ENCODE results near the gene DAND5. TPM values are rescaled to one million over a fixed set of nuclear protein-coding genes. Genes with fewer than 3 reads are reported as not detected.

The DAND5 gene
- total and polyA plus RNA-seq, 10 of the 15 experiments (the other 5 are each of a cell fraction or from before 2014, with no cell fraction given): 0.06 to 0.15 (median 0.12) TPM; not detected in 5

DNA sequence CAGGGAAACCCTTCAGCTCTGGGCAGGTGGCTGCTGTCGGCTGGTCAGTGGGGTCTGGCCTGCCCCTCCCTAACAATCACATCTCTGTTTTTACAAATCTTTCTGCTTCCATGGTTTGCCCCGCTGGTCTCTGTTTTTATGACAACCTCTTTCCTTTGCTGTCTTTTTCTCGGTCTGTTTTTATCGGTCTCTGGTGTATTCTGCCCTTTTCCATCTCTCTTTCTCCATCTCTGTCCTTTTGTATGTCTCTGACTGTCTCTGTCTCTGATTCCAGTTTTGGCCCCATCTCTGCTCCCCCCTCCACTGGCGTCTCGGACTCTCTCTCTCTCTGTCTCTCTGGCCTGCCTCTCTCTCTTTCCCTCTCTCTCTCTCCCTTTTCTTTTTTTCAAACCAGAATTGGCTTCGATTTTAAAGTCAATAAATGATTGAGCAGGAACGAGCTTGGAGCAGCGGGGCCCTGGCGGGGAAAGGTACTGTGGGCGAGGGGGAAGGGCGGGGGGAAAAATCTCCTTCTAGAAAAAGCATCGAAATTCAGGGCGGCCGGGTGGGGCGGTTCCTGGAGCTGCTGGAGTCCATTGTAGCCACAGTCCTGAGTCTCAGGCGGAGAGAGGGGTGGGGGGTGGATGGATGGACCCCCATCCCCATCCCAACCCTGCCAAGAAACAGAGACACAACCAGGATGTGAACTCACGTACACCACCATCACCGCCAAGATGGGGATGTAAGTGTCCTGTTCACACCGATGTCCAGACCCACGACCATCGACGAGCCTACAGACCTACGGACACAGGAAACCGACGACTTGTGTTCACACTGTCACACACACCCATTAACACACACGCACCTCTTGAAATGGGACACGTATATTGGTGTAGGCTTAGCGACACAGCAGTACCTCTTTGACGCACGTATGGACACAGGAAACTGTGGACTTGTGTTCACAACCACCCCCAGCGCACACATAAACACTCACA lies 28.9 kb downstream of the DAND5 start:
- Histone ChIP-seq H3K4me1 (ENCODE audit: control insufficient read depth, insufficient read depth, low read length) (no peaks in the 10 kb centered on the region), H3K9me3 (replicated peaks; ENCODE audit: control insufficient read depth, insufficient read depth, low read length) (no peaks in the 10 kb centered on the region), H3K9ac (ENCODE audit: control insufficient read depth, insufficient read depth, low read length) (no peak overlapping the region), H3K79me2 (ENCODE audit: control insufficient read depth, insufficient read depth, low read length) (no peaks in the 10 kb centered on the region), H2AFZ (ENCODE audit: control insufficient read depth, low read depth, low read length) (no peak overlapping the region), H4K20me1 (ENCODE audit: control insufficient read depth, insufficient read depth) (no peaks in the 10 kb centered on the region), H3K4me3 (no peak overlapping the region), H3K36me3 (ENCODE audit: control insufficient read depth in 2 of 2, insufficient read depth in 2 of 2, low read length in 1 of 2) (no peaks in the 10 kb centered on the region), H3K27me3 (replicated peaks in 1 of 2; ENCODE audit: control insufficient read depth in 2 of 2, insufficient read depth in 2 of 2, low read length in 1 of 2) (peaks cover 4 to 6% of the 10 kb centered on the region in 2 experiments; a peak in 3 of 4 replicates), H3K4me2 (ENCODE audit: control insufficient read depth, insufficient read depth) (no peak overlapping the region), H3K27ac (ENCODE audit: control insufficient read depth, insufficient read depth) (no peak overlapping the region)
- TF ChIP-seq POLR2A (IDR thresholded peaks at IDR 0.05; ENCODE audit: low read depth, low read length): no peak
- no peak for TF ChIP-seq TAF1 (IDR thresholded peaks at IDR 0.05; ENCODE audit: borderline replicate concordance, low read depth, low read length)
- no peak for TF ChIP-seq KLF5 (IDR thresholded peaks at IDR 0.05; ENCODE audit: partially characterized antibody)
- no peak for TF ChIP-seq RUNX3 (IDR thresholded peaks at IDR 0.05; ENCODE audit: low read length)
- ChIA-PET POLR2A (interaction anchor here (0.7 kb wide), 1 partner anchor 91 kb away, joined by 3 read pairs; no protein-coding TSS in a partner anchor), RAD21 (ENCODE audit: unreplicated experiment) (no interaction called here), SMC1A (ENCODE audit: uncharacterized antibody, unreplicated experiment) (no interaction called here), CTCF (no interaction called here)
- 74% methylated on average over 27 of the region's 32 CpGs for WGBS (ENCODE audit: insufficient coverage, insufficient replicate concordance, low lambda C conversion rate, missing lambda C conversion rate)
- no TSS peak for BruUV-seq (replicated peaks)
- intact Hi-C loops (cut with micrococcal nuclease; ENCODE audit: unreplicated experiment): no loop called here
- no peak for FAIRE-seq
- no peak for DNase-seq (ENCODE audit: low read depth, low spot score)
- no peak for ATAC-seq
- in situ Hi-C loops (cut with MboI): no loop called here

DNA sequence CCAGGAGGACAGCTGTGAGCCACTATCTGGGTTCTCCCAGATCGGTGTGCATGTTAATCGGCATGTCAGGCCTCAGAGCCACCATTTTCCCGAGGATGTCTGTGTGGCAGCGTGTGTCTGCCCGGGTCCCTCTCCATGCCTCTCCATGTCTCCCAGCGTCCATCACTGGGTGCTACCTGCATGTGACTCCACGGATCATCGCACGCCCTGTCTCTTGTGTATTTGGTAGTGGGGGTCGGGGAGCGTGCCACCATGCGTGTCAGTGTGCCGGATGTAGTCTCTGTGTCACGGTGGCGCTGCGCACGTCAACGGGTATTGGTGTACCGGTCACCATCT lies 31.8 kb downstream of the DAND5 start:
- ChIA-PET RAD21 (ENCODE audit: unreplicated experiment) (no interaction called here), CTCF (interaction anchor here (0.6 kb wide), 1 partner anchor 237 kb away, joined by 3 read pairs; no protein-coding TSS in a partner anchor), SMC1A (ENCODE audit: uncharacterized antibody, unreplicated experiment) (no interaction called here), POLR2A (no interaction called here)
- no peak for ATAC-seq
- Histone ChIP-seq H3K4me3 (no peak overlapping the region), H2AFZ (ENCODE audit: control insufficient read depth, low read depth, low read length) (no peak overlapping the region), H3K4me2 (ENCODE audit: control insufficient read depth, insufficient read depth) (no peak overlapping the region), H3K9ac (ENCODE audit: control insufficient read depth, insufficient read depth, low read length) (no peak overlapping the region), H3K4me1 (ENCODE audit: control insufficient read depth, insufficient read depth, low read length) (no peaks in the 10 kb centered on the region), H3K36me3 (ENCODE audit: control insufficient read depth in 2 of 2, insufficient read depth in 2 of 2, low read length in 1 of 2) (no peaks in the 10 kb centered on the region), H3K9me3 (replicated peaks; ENCODE audit: control insufficient read depth, insufficient read depth, low read length) (no peaks in the 10 kb centered on the region), H4K20me1 (ENCODE audit: control insufficient read depth, insufficient read depth) (no peaks in the 10 kb centered on the region), H3K79me2 (ENCODE audit: control insufficient read depth, insufficient read depth, low read length) (no peaks in the 10 kb centered on the region), H3K27ac (ENCODE audit: control insufficient read depth, insufficient read depth) (no peak overlapping the region), H3K27me3 (replicated peaks in 1 of 2; ENCODE audit: control insufficient read depth in 2 of 2, insufficient read depth in 2 of 2, low read length in 1 of 2) (no peaks in the 10 kb centered on the region; a peak in 3 of 4 replicates)
- WGBS (ENCODE audit: insufficient coverage, insufficient replicate concordance, low lambda C conversion rate, missing lambda C conversion rate): 70% methylated on average over 19 of the region's 19 CpGs
- intact Hi-C loops (cut with micrococcal nuclease; ENCODE audit: unreplicated experiment): no loop called here
- in situ Hi-C loops (cut with MboI): no loop called here
- FAIRE-seq: no peak
- no peak for DNase-seq (ENCODE audit: low read depth, low spot score)
- no TSS peak for BruUV-seq (replicated peaks)
- TF ChIP-seq KAT2A (conservative IDR thresholded peaks at IDR 0.05; ENCODE audit: control insufficient read depth, low read depth, low read length): no peak
- TF ChIP-seq CBX5 (IDR thresholded peaks at IDR 0.05; ENCODE audit: low read depth): no peak
- no peak for TF ChIP-seq NFYA (IDR thresholded peaks at IDR 0.05; ENCODE audit: borderline replicate concordance, low read depth, low read length)
- TF ChIP-seq DPF2 (IDR thresholded peaks at IDR 0.05): no peak
- TF ChIP-seq ZNF384 (IDR thresholded peaks at IDR 0.05; ENCODE audit: borderline replicate concordance, low read depth, low read length): no peak
- TF ChIP-seq MYB (IDR thresholded peaks at IDR 0.05; ENCODE audit: borderline replicate concordance, low read depth, low read length): no peak
- TF ChIP-seq, protein P1, sequence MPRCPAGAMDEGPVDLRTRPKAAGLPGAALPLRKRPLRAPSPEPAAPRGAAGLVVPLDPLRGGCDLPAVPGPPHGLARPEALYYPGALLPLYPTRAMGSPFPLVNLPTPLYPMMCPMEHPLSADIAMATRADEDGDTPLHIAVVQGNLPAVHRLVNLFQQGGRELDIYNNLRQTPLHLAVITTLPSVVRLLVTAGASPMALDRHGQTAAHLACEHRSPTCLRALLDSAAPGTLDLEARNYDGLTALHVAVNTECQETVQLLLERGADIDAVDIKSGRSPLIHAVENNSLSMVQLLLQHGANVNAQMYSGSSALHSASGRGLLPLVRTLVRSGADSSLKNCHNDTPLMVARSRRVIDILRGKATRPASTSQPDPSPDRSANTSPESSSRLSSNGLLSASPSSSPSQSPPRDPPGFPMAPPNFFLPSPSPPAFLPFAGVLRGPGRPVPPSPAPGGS (IDR thresholded peaks at IDR 0.05; ENCODE audit: borderline replicate concordance, insufficient read depth, low read depth, low read length, poor library complexity, severe bottlenecking): no peak
- TF ChIP-seq, protein P2, sequence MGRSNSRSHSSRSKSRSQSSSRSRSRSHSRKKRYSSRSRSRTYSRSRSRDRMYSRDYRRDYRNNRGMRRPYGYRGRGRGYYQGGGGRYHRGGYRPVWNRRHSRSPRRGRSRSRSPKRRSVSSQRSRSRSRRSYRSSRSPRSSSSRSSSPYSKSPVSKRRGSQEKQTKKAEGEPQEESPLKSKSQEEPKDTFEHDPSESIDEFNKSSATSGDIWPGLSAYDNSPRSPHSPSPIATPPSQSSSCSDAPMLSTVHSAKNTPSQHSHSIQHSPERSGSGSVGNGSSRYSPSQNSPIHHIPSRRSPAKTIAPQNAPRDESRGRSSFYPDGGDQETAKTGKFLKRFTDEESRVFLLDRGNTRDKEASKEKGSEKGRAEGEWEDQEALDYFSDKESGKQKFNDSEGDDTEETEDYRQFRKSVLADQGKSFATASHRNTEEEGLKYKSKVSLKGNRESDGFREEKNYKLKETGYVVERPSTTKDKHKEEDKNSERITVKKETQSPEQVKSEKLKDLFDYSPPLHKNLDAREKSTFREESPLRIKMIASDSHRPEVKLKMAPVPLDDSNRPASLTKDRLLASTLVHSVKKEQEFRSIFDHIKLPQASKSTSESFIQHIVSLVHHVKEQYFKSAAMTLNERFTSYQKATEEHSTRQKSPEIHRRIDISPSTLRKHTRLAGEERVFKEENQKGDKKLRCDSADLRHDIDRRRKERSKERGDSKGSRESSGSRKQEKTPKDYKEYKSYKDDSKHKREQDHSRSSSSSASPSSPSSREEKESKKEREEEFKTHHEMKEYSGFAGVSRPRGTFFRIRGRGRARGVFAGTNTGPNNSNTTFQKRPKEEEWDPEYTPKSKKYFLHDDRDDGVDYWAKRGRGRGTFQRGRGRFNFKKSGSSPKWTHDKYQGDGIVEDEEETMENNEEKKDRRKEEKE (IDR thresholded peaks at IDR 0.05): no peak
- TF ChIP-seq SMAD1 (IDR thresholded peaks at IDR 0.05; ENCODE audit: low read depth, partially characterized antibody): no peak

Measured in GM12878 (cell line).